ACHN (cell line): Measurements from ENCODE around the gene CAMKMT.

Experiments used
- DNase-seq: peaks from one replicate; pipeline ENCODE4 v3.0.0-alpha.2; 2015
- in situ Hi-C: cut with HindIII; loops from 2 replicates; pipeline ENCODE4 v1.10.0; 2017; ENCODE audit warnings: low sequenced_read_pairs, low pct_ligation_motif_present, low pct_unique_long_range_greater_than_20kb

The CAMKMT gene

GRCh38 chr2:44813165-44813564 lies 451.4 kb downstream of the CAMKMT start:
- DNase-seq: no peak
- in situ Hi-C loops: no loop called here

- in situ Hi-C loops: no loop called here
- no peak for DNase-seq
These were observed 451.9 kb downstream of the CAMKMT start for GRCh38 chr2:44813658-44814057.

GRCh38 chr2:44817256-44817655 lies 455.5 kb downstream of the CAMKMT start:
- DNase-seq: no peak
- in situ Hi-C loops: no loop called here

GRCh38 chr2:44817673-44818335 lies 456.1 kb downstream of the CAMKMT start:
- no peak for DNase-seq
- in situ Hi-C loops: no loop called here

- no peak for DNase-seq
- in situ Hi-C loops: no loop called here
These were observed 457.3 kb downstream of the CAMKMT start for GRCh38 chr2:44819061-44819460.

GRCh38 chr2:44821500-44821899 lies 459.8 kb downstream of the CAMKMT start:
- in situ Hi-C loops: no loop called here
- no peak for DNase-seq

GRCh38 chr2:44822174-44822573 lies 460.4 kb downstream of the CAMKMT start:
- DNase-seq: no peak
- in situ Hi-C loops: no loop called here
